ENCODE results near the gene PAEP.

The PAEP gene

DNA sequence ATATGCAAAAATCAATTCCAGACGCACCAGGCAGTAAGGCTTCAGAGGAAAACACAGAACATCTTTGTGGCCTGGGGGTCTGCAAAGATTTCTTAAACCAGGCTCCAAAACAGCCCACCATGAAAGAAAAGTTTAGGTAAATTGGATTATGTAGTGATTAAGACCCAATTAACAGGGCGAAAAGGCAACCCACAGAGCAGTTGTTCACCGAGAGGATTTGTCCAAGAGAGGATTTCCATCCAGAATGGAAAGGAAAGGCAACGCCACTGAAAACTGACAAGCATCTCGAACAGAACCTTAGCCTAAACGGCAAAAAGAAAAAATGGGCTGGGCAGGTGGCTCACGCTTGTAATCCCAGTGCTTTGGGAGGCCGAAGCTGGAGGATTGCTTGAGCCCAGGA is 40.4 kb downstream of the PAEP start:
- no peak for DNase-seq (ENCODE audit: low read depth)

DNA sequence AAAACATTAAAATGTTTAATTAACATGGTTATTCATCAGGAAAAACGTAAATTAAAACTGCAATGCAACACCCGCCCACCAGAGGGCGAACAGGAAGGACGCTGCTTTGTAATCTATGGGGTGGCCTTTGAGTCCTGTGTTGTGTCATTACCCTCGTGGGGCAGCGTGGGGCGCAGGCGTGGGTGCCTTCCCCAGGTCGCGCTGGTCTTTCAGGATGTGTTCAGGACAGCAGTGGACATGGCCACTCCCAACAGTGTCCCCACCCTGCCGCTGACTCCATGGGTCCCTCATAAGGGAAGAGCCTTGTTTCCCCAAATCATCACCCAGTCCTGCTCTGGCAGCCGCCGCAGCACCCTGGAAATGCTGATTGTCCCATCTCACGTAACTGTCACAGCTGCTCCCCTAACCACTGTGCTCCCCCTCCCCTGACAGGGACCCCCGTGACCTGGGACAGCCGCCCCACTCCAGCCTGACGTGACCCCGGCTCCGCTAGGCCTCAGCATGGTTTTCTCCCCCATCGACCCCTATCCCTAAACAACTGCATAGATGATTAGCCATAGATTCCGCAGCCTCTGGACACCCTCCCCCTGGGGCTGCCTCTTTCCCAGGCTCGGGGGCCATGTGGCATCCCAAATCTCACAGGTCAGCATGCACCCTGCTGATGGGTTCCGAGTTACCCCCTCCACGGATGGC is 41.4 kb downstream of the PAEP start:
- no peak for DNase-seq (ENCODE audit: low read depth)

DNA sequence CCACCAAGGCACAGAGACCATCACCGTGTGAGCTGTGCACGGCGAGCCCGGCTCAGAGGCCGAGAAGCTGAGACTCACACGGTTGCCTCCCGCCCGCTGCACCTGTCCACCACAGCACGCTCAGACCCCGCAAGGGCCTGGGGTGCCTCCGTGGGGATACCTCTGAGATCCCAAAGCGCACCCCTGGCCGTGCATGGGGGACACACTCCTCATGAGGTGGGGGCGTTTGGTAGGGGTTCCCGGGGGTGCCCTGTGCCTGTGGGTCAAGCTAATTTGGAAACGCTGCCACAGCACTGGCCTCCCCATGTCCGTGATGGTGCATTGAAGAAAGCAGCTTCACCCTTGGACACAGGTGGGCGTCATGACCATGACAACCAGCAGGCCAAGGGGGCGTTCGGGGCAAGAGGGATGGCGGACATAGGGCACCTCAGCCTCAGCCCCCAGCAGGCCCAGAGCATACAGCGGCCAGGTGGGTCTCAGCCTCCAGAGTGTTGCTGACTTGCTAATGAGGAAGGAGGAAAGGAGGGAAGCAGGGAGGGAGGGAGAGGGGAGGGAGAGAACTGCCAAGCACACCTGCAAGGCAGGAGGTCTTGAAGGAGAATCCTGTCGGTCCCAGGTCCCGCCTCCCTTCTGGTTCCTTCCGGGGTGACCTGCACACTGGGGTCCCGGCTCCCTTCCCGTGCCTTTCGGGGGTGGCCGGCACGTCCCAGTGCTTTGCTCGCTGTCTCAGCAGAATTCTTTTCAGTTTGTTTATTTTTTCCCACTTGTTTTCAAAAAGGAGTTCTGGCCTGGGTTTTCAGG is 43.1 kb downstream of the PAEP start:
- no peak for DNase-seq (ENCODE audit: low read depth)

DNA sequence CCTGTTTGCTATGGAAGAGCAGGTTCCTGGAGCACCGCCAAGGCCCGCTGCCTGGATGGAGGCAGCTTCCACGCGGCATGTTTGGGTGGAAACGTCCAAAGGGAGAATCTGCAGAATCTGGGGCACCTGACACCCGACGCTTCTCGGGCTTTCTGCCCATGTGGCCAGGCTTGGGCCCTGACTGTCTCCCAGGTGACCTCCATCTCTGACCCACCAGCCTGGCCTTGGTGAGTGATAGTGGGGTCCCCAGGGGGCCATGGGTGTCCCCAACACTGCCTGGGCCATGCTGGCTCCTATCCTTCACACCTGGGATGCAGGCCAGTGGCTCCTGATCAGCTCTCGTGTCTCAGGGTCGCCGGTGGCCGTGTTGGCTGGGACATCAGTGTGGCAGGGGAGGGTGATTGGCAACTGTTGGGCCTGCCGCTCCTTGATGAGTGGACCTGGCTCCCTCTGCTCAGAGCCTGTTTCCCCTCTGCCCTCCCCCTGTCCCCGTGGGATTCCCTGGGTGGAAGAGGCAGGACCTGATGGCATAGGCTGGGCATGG is 43.8 kb downstream of the PAEP start:
- DNase-seq (ENCODE audit: low read depth), result no peak

DNA sequence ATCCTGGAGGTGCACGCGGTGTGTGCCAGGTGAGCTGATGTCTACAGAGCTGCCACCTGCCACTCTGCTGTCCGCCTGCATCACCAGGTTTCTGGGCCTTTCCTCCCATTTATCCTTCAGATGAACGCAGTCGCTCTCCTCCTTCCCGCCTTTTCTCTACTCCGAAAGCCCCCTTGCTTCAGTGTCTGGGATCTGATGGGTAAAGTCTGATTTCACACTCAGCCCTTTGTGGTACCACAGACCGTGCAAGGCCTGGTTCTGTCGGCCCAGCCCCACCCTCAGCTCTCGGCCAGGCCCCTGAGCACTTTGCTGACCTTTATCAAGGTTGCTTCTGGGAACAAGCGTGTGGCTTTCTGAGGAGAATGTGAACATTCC is 45.3 kb downstream of the PAEP start:
- DNase-seq (ENCODE audit: low read depth), result no peak

DNA sequence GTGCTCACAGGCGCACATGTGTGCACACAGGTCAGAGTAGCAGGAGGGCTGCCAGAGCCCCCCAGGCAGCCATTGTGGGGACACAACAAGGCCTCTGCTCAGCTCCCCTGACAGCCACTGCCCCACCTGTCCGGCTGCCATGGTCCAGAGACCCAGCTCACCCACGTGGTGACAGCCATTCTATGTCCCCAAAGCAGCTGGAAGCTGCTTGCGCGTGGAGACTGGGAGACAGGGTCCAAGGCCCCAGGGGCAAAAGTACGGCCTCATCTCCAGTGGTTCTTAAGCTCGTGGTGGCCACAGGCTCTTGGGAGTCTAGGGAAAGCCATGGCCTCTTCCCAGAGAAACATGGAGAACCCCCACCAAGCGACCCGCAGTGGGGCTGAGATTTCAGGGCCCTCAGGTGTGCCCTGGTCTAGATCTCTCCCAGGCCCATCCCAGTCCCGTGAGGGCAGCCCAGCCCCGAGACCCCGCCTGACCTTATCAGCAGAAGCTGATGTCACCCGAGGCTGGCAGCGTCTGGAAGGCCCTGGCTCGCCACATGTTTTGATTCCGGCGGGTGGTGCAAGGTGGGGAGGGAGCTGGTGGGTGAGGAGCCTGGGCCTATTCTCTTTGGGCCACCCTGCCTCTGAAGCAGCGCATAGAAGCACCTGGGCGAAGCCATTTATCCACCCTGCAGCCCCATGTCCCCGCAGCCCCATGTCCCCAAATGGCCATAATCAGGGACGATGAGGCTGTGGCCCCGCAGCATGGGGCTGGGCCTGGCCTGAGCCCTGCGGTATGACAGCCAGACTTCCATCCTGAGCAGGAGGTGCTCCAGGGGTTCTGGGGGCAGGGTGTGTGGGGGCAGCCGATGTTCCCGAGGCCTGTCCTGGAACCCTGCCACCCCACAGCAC is 46.1 kb downstream of the PAEP start:
- no peak for DNase-seq (ENCODE audit: low read depth)

DNA sequence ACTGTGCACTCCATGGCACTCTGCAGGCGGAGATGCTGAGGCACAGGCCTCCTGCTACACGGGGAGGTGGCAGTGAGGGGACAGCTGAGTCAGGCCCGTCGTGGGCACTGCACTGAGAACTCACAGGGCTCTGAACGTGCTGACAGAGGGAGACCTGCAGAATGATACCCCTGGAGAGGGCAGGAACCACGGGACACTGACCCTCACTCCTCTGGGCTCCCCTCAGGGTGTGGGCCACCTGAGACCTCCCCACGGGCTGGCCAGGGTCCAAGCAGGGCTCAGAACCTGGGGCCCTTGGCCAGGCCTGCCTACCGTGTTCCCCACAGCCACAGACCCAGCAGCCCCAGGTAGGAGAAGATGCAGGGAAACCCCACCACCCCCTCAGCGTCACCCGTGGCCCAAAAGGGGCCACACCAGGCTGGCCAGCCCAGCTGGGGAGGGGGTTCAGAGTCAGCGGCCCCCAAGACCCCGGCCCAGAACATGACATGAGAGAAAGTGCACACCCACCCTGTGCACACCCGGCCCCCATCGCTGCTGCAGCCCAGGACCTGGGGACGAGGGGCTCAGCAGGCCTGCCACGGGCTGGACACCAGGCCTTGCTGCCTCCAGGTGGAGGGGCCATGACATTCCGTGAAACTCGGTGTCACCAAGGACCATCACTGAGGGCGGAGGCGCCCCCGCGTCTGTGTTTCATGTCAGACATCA is 46.9 kb downstream of the PAEP start:
- no peak for DNase-seq (ENCODE audit: low read depth)

DNA sequence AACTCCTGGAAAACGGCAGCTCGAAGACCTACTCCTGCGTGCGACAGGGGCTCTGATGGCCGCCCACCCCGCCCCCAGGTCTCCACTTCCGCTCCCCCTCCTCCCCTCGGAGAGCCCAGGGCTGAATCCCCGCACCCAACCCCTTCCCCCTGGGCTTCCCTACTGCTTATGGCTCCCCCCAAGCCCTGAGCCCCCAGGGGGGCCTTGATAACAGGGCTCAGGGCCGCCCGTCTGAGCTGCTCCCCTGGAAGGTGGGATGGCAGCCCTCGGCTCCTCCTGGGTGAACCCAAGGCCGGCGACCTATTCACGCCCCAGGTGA is 47.4 kb downstream of the PAEP start:
- no peak for DNase-seq (ENCODE audit: low read depth)

DNA sequence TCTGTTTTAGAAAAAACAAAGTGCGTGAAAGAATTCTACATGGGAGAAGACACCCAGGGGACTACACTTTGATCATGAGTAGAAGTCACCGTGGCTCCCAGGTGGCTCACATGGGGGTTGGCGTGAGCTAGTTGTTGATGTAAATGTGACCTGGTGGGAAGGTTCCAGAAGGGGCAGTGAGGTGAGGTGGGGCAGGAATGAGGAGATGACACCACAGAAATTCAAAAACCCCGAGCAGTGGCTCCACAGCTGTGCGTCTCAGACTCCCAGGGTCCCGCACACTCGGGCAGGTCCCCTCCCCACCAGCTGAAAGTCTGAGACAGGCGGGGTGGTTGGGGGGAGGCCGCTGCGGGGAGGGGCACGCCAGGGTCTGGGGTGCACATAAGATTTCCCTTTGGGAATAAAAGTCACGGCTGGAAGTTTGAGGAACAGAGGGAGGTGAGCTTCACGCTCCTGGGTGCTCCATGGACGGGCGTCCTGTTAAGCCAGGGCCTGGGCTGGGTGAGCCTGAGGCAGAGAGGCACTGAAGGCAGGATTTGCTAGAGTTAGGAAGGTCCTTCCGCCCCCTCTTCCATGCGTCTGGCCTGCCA is 47.9 kb downstream of the PAEP start:
- DNase-seq (ENCODE audit: low read depth), result no peak

DNA sequence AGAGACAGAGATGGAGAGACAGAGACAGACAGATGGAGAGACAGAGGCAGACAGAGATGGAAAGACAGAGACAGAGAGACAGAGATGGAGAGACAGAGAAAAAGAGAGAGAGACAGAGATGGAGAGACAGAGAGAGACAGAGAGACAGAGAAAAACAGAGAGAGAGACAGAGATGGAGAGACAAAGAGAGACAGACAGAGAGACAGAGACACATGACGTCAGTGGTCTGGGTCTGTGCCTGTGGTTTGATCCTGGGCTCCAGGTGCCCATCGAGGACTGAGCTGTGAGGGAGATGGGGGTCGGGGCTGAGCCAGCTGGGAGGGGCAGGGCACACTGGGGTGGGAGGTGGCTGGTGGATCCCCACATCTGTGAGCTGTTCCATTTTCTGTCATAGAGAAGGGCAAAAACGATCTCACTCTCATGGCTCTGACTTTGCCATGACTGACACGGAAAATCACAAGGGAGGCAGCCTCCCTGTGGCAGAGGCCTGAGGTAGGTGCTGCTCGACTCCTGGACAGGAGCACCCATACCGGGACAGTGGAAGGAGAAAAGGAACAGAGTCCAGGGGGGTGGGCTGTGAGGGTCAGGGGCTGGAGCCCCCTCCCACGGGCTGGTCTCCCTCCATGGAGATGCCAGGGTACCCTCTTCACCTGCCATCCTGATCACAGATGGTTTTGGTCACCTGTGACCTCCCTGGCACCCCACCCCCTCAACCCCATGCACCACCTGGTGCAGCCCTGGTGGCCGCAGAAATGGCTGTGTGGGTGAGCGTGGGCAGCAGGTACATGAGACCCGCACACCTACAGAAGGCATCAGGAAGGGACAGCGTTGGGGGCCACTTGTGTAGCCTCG is 49.0 kb downstream of the PAEP start:
- no peak for DNase-seq (ENCODE audit: low read depth)

DNA sequence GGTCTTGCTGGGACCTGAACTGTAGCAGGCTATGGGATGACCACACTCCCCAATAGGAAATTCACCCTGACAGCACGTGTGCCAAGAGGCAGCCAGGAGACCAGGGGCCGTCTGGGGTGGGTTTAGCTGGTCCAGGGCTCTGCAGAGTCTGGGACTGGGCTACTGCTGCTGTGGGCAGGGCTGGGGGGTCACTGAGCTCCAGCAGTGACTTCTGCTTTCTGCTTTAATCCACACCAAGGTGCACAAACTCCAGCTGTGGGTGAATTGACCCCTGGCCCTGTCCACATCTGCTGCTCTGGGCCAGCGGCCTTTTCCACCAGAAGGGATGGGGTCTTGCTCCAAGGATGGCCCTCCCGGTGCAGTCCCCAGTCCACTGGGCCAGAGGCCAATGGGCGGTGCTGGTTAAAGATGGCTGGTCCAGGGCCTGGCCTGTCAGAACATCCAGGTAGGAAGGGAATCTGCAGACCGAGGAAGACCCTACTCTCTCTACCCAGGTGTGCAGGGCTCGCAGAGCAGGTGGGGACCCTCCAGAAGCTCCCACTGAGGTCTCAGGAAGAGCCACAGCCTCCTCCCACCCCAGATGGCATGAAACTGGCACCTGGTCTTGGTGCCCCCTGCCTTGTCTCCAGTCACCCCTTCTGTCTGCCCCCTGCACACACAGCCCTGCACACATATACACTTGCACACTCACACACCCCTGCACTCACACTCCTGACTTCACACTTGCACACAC is 49.8 kb downstream of the PAEP start:
- no peak for DNase-seq (ENCODE audit: low read depth)

DNA sequence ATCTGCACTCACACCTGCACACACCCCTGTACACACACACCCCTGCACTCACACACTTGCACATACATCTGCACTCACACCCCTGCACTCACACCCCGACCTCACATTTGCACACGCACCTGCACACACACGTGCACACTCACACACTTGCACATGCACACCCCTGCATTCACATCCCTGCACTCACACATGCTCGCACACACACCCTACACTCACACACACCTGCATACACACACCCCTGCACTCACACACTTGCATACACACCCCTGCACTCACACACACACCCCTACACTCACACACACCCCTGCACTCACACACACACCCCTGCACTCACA is 50.3 kb downstream of the PAEP start:
- DNase-seq (ENCODE audit: low read depth), result no peak

DNA sequence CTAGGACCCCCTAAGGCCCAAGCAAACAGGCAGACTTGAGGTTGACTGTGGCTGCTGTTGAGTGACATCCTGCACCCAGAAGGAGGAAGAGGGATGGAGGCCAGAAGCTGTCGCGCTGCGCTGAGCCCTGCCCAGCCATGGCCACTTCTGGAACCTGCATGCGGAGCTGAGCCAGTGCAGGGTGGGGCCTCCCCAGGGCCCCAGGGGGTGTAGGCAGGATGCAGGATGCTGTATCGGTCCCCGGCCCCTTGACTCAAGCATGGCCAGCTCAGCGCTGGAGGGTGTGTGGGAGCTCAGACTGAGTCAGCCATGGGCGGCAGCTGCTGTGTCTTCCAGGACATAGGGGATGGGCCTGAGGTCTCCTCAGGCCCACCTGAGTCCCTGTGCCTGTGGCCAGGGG is 50.9 kb downstream of the PAEP start:
- DNase-seq (ENCODE audit: low read depth), result no peak

DNA sequence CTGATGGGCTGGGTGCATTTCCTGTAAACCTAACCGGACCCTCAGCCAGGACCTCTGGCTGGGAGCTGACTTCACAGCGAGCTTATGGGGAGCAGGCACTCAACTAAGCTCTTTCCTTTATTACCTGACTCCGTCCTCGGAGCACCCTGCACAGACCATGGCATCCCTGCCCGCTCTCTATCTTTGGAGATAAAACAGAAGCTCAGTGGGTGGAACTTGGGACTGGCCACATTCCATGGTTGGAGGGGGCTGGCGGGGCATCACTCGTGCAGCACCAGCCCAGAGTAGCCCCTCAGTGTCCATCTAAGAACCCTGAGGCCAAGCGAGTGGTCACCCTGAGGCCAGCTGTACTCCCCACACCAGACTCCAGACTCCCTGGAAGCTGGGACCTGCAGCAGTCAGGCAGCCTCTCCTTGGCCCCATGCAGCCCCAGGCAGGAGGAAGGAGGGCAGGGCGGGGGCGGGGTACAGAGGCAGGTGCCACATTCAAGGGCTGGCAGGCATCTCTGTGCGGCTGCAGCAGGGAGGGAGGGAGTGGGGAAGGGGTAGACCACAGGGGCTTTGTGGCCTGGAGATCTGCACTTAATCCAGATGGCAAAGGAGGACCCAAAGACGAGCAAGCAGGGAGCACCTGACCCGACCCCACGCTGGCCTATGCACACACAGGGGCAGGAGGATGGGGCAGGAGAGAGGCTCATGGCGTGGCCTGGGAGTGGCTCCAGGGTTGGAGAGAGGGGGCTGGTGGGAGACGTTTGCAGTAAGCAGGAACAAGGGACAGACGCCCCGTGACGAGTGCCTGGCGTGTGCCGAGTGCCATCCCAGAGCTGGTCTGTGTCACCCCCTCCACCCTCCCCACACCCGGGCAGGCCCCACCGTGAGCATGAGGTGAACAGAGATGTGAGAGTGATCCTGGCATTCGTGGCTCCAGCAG is 51.7 kb downstream of the PAEP start:
- no peak for DNase-seq (ENCODE audit: low read depth)

DNA sequence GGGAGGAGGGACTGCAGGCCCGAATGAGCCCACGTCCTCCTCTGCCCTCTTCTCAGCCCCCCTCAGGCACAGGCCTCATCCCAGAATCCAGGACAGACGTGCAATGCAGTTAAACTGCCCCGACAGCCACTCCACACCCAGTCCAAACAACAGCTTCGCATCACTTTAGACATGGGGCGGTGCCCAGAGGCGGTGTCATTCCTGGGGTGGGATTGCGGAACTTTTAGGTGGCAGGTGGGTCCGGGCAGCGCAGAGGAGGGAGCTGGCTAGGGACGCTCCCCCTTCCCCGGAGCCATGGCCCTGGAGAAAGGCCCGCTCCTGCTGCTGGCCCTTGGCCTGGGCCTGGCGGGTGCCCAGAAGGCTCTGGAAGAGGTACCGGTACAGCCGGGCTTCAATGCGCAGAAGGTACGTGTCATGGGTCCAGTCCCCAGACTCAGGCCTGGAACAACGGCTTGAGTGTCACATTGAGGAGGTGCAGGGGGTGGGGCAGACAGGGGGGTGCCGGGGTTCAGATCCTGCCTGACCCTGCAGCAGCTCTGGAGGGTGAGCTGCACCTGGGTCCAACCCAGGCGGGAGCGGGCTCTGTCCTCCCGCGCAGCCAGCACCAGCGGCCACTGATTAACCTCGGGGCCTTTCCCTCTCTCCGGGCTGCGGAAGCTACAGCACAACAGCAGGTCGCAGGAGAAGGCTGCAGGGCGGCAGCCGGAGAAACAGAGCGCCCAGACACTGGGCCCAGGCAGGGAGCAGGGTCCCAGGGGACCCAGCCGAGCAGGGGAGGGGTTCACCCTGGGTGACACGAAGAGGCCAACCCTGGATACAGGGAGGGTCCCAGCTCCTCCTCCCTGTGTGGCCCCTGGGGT is 52.6 kb downstream of the PAEP start:
- no peak for DNase-seq (ENCODE audit: low read depth)

DNA sequence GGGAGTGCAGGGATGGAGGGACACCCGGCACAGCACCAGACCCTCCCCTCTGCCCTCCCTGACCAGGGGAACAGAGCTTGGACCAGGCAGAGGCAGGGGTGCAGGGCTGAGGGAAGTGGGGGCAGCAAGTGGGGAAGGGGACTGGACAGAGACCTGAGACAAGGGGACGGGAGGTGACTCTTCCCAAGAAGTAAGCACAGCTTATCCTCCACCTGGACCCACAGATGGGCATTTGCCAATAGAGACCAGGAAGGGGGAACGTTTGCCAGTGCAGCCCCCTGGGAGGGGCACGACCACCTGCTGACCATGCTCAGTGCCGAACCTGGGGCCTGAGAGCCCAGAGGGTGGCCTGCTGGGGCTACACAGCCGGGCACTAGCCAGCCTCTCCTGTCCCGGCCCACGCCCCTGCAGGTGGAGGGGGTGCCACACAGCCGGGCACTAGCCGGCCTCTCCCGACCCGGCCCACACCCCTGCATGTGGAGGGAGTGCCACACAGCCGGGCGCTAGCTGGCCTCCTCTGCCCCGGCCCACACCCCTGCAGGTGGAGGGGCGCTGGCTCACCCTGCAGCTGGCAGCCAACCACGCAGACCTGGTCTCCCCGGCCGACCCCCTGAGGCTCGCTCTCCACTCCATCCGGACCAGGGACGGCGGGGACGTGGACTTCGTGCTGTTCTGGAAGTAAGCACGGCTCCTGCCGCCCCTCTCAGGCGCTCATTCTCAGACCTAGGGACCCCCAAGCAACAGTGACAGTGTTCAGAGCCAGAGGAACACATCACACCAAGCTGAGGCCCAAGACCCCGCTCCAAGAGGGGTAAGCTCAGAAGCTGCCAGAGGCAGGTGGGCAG is 53.5 kb downstream of the PAEP start:
- DNase-seq (ENCODE audit: low read depth), result no peak
